C4-2B (cell line): ENCODE measurements around the gene PHLDB1.

Experiments
- ZFX ChIP-seq: fragments of 450-650 bp; IDR thresholded peaks from 2 replicates; pipeline ENCODE4 v1.6.1; 2017
- TF ChIP-seq, protein P1 (sequence below): fragments of 450-650 bp; conservative IDR thresholded peaks from 2 replicates; pipeline ENCODE4 v1.5.1; 2017; ENCODE audit warnings: mild to moderate bottlenecking

DNA sequence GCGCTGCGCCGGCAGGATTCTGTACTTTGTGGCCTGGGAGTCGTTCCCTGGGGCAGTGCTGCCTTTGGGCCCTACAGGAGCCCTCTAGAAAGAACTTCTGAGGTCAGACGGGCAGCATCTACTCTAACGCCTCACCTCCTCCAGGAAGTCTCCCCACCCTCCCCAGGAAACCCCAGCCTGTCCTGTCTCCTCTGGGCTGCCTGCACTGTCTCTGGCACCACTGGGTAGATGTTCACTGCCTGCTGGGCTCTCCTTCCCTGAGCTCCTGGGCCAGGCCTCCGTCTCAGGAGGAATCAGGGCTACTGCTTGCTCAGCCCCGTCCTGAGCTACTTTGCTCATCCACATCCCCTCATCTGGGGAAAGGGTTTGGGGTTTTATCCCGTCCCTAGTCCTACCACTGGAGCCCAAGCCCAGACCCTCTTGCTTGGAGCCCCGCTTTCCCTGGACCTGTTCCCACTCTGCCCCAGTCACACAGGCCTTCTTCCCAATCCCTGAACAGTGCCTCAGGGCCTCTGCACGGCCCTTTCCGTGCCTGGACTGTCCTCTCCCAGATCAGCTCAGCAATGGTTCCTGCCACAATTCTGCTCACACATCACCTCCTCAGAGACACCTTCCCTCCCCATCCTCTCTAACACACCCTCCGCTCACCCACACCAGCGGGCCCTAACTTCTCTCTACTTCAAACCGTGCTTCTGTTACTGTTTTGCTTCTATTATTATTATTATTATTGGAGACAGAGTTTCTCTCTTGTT, 83.3 kb downstream of the PHLDB1 start:
- TF ChIP-seq, protein P1, sequence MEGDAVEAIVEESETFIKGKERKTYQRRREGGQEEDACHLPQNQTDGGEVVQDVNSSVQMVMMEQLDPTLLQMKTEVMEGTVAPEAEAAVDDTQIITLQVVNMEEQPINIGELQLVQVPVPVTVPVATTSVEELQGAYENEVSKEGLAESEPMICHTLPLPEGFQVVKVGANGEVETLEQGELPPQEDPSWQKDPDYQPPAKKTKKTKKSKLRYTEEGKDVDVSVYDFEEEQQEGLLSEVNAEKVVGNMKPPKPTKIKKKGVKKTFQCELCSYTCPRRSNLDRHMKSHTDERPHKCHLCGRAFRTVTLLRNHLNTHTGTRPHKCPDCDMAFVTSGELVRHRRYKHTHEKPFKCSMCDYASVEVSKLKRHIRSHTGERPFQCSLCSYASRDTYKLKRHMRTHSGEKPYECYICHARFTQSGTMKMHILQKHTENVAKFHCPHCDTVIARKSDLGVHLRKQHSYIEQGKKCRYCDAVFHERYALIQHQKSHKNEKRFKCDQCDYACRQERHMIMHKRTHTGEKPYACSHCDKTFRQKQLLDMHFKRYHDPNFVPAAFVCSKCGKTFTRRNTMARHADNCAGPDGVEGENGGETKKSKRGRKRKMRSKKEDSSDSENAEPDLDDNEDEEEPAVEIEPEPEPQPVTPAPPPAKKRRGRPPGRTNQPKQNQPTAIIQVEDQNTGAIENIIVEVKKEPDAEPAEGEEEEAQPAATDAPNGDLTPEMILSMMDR, result no peak
- no peak for TF ChIP-seq ZFX
